Measurements from ENCODE around the gene MNX1. TPM values are rescaled to one million over a fixed set of nuclear protein-coding genes. Genes with fewer than 3 reads are reported as not detected.
A peak's percentile ranks its signal among the peaks of the same experiment; 100 is the strongest.

The MNX1 gene
- total RNA-seq, 4 donors from 2014 or later = not detected

DNA sequence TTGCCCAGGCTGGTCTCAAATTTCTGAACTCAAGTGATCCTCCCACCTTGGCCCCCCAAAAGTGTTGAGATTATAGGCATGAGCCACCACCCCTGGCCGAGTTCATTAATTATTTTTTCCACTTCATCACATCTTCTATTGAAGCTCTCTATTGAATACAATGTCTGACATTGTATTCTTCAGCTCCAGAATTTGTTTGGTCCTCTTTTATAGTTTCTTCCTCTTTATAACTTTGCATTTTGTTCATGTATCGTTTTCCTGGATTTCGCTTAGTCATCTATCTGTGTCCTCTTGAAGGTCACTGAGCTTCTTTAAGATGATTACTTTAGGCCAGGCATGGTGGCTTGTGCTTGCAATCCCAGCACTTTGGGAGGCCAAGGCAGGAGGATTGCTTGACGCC lies 30.8 kb downstream of the MNX1 start:
- H3K9me3 ChIP-seq = peaks cover 0 to 16% (median 5%) of the 10 kb centered on the region in 4 donors
- no peak overlapping the region for H3K27ac ChIP-seq
- peaks cover 0 to 7% (median 0%) of the 10 kb centered on the region in 4 donors for H3K4me1 ChIP-seq
- H3K27me3 ChIP-seq = no peaks in the 10 kb centered on the region
- no peak overlapping the region for H3K4me3 ChIP-seq
- DNase-seq (ENCODE audit: low spot score in 2 of 2) = no peak
- TF ChIP-seq, protein P1, sequence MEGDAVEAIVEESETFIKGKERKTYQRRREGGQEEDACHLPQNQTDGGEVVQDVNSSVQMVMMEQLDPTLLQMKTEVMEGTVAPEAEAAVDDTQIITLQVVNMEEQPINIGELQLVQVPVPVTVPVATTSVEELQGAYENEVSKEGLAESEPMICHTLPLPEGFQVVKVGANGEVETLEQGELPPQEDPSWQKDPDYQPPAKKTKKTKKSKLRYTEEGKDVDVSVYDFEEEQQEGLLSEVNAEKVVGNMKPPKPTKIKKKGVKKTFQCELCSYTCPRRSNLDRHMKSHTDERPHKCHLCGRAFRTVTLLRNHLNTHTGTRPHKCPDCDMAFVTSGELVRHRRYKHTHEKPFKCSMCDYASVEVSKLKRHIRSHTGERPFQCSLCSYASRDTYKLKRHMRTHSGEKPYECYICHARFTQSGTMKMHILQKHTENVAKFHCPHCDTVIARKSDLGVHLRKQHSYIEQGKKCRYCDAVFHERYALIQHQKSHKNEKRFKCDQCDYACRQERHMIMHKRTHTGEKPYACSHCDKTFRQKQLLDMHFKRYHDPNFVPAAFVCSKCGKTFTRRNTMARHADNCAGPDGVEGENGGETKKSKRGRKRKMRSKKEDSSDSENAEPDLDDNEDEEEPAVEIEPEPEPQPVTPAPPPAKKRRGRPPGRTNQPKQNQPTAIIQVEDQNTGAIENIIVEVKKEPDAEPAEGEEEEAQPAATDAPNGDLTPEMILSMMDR (IDR thresholded peaks at IDR 0.05) = no peak
- TF ChIP-seq EP300 (IDR thresholded peaks at IDR 0.05) = no peak
- no peak for TF ChIP-seq POLR2A (IDR thresholded peaks at IDR 0.05)
- 91% methylated on average over 4 of the region's 4 CpGs for WGBS, 2 donors
- peaks cover 0 to 59% (median 0%) of the 10 kb centered on the region in 3 donors for H3K36me3 ChIP-seq

DNA sequence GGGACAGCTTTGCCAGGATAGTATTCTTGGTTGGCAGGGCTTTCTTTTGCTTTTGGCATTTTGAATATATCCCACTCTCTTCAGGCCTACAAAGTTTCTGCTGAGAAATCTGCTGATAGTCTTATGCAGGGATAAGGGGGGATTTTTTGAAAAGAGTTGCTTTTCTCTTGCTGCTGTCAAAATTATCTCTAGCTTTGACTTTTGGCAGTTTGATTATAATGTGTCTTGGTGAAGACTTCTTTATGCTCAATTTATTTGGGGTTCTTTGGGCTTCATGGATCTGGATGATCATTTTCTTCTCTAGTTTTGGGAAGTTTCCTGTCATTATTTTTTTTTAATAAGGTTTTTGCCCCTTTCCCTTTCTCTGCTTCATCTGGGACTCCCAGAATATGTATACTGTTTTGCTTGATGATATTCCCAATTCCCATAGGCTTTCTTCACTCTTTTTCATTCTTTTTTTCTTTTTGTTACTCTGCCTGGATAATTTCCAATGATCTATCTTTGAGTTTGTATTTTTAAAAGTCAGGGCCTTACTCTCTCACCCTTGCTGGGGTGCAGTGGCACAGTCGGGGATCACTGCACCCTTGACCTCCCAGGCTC lies 31.4 kb downstream of the MNX1 start:
- Histone ChIP-seq H3K36me3 (peaks cover 0 to 63% (median 0%) of the 10 kb centered on the region in 3 donors), H3K4me1 (peaks cover 0 to 3% (median 0%) of the 10 kb centered on the region in 4 donors), H3K27ac (no peak overlapping the region), H3K4me3 (no peak overlapping the region), H3K27me3 (no peaks in the 10 kb centered on the region), H3K9me3 (peaks cover 0 to 16% (median 5%) of the 10 kb centered on the region in 4 donors)
- TF ChIP-seq EP300 (IDR thresholded peaks at IDR 0.05) (no peak), POLR2A (IDR thresholded peaks at IDR 0.05) (no peak)
- TF ChIP-seq, protein P1 (IDR thresholded peaks at IDR 0.05) = no peak
- 100% methylated on average over 1 of the region's 1 CpG for WGBS, 2 donors
- DNase-seq (ENCODE audit: low spot score in 2 of 2) = no peak

DNA sequence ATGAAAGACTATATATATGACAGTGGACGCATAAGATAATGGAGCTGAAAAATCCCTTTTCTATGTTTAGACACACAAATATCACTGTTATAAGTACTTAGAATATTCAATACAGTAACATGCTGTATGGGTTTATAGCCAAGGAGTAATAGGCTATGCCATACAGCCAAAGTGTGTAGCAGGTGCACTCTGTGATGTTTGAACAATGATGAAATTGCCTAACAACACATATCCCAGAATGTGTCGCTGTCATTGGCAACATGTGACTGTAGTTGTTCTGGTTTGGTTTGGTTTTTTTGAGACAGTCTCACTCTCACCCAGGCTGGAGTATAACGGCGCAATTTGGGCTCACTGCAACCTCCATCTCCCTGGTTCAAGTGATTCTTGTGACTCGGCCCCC lies 34.8 kb downstream of the MNX1 start:
- TF ChIP-seq, protein P1 (IDR thresholded peaks at IDR 0.05) = no peak
- TF ChIP-seq EP300 (IDR thresholded peaks at IDR 0.05) = no peak
- no peak for TF ChIP-seq POLR2A (IDR thresholded peaks at IDR 0.05)
- H3K4me1 ChIP-seq = no peaks in the 10 kb centered on the region
- WGBS, 2 donors = 90 to 94% methylated on average over 5 of the region's 5 CpGs
- DNase-seq (ENCODE audit: low spot score in 2 of 2) = no peak
- peaks cover 0 to 16% (median 5%) of the 10 kb centered on the region in 4 donors for H3K9me3 ChIP-seq
- peaks cover 0 to 85% (median 0%) of the 10 kb centered on the region in 3 donors for H3K36me3 ChIP-seq
- no peaks in the 10 kb centered on the region for H3K27me3 ChIP-seq
- H3K27ac ChIP-seq = no peak overlapping the region
- H3K4me3 ChIP-seq = no peak overlapping the region

DNA sequence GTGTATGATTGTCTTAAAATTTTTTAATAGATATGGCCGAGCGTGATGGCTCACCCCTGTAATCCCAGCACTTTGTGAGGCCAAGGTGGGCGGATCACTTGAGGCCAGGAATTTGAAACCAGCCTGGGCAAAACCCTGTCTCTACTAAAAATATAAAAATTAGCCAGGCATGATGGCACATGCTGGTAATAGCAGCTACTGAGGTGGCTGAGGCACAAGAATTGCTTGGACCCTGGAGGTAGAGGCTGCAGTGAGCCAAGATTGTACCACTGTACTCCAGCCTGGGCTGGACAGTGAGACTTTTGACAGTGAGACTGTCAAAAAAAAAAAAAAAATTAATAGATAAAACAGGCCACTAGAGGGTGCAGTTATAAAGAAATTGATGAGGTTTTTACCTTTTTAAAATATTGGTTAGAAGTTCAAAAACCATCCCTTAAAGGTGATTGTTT lies 40.5 kb downstream of the MNX1 start:
- TF ChIP-seq POLR2A (IDR thresholded peaks at IDR 0.05) (no peak), EP300 (IDR thresholded peaks at IDR 0.05) (no peak)
- TF ChIP-seq, protein P1 (IDR thresholded peaks at IDR 0.05) = peak in 4 of 5 experiments; percentile 12 to 33 (median 28)
- 63 to 72% methylated on average over 3 of the region's 3 CpGs for WGBS, 2 donors
- Histone ChIP-seq H3K36me3 (peaks cover 0 to 90% (median 9%) of the 10 kb centered on the region in 3 donors), H3K4me3 (no peak overlapping the region), H3K27me3 (no peaks in the 10 kb centered on the region), H3K9me3 (no peaks in the 10 kb centered on the region), H3K27ac (no peak overlapping the region), H3K4me1 (no peaks in the 10 kb centered on the region)
- no peak for DNase-seq (ENCODE audit: low spot score in 2 of 2)

DNA sequence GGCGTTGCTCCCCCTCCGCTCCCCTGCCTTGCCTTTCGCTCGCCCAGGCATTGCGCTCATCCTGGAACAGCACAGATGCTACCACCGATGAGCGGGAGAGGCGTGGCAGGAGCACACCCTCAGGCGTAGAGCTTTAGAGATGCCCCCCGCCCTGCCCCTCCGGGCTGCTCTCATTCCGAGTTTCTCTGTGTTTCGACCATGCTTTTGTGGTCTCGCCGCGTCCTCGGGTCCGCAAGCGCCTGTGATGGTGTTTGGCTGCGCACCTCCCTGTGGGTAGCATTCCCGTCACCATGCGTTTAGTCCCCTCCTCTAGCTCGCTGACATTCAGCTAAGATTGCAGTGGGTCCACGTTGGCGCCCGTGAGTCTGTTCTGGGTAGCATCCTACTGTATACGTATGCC lies 42.3 kb downstream of the MNX1 start:
- Histone ChIP-seq H3K4me1 (no peaks in the 10 kb centered on the region), H3K27ac (no peak overlapping the region), H3K27me3 (no peaks in the 10 kb centered on the region), H3K4me3 (no peak overlapping the region), H3K9me3 (no peaks in the 10 kb centered on the region), H3K36me3 (peaks cover 3 to 97% (median 15%) of the 10 kb centered on the region in 3 donors)
- TF ChIP-seq, protein P1 (IDR thresholded peaks at IDR 0.05) = no peak
- TF ChIP-seq EP300 (IDR thresholded peaks at IDR 0.05) (no peak), POLR2A (IDR thresholded peaks at IDR 0.05) (no peak)
- DNase-seq (ENCODE audit: low spot score in 2 of 2) = no peak
- WGBS, 2 donors = 93 to 96% methylated on average over 27 of the region's 27 CpGs

Measured in tibial nerve (tissue), 4 donors.